HFFc6 (cell line): Measurements from ENCODE around the gene GRP. TPM values are rescaled to one million over a fixed set of nuclear protein-coding genes. Genes with fewer than 3 reads are reported as not detected.

ENCODE experiments used
- DNase-seq: peaks from one replicate; pipeline ENCODE4 v3.0.0-alpha.2; 2018
- H3K27ac Mint-ChIP-seq: 2 replicates; pipeline ENCODE4 v1.8.0; 2020; ENCODE audit warnings: mild to moderate bottlenecking, mixed read lengths
- H3K27me3 Mint-ChIP-seq: 2 replicates; pipeline ENCODE4 v1.8.0; 2021; ENCODE audit warnings: mild to moderate bottlenecking, moderate library complexity, mixed read lengths; ENCODE audit not compliant: insufficient read depth
- H3K36me3 Mint-ChIP-seq: 2 replicates; pipeline ENCODE4 v1.8.0; 2021; ENCODE audit warnings: low read depth, mixed read lengths
- H3K4me1 Mint-ChIP-seq: 2 replicates; pipeline ENCODE4 v1.8.0; 2020; ENCODE audit warnings: low read depth, mixed read lengths
- H3K4me3 Mint-ChIP-seq: 2 replicates; pipeline ENCODE4 v1.8.0; 2020; ENCODE audit warnings: mild to moderate bottlenecking, moderate library complexity, mixed read lengths
- H3K9me3 Mint-ChIP-seq: 2 replicates; pipeline ENCODE4 v1.8.0; 2020; ENCODE audit warnings: mild to moderate bottlenecking, mixed read lengths
- CTCF ChIP-seq: fragments of 200-600 bp; sonication (generic); IDR thresholded peaks from 2 replicates; pipeline ENCODE4 v1.5.0; 2021; ENCODE audit warnings: antibody characterized with exemption, mild to moderate bottlenecking
- total RNA-seq, 6 experiments: library from RNA; stranded (reverse); fragmentation: NEBNext Ultra II Directional; extraction: Animal tissue kit (Norgen Biotek cat#: 25700); gene quantifications; 2 replicates in 1 of 6; 3 replicates in 5 of 6; pipeline ENCODE4 v1.2.3, GENCODE V29; 2021

Gene GRP
- total RNA-seq, 6 experiments from 2014 or later = not detected

DNA sequence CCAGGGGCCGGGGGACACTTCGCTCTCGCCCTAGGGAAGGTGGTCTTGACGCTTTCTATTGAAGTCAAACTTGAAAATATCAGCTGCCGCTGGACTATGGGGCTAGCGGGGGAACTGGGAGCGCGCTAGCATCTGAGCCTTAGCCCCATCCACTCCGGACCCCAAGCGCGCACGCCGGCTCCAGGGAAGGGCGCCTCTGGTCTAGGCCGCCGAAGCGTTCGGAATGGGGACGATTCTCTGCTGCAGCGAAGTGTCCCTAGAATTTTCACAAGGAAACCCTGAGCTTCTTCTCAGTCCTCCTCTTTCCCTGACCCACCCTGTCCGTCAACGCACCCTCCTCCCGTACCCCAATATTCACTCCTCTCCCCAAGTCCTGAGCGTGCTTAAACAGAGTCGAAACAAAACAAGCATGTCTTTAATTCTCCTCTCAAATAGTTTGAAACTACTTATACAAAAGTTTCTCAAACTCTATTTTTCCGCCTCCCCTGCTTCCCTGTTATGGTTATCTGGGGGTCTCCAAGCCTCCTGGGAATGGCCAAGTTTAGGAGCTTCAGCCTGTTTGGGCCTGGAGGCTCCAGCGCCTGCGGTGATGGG, 48.3 kb downstream of the GRP start:
- Mint-ChIP-seq H3K36me3 (no peaks in the 10 kb centered on the region), H3K9me3 (no peaks in the 10 kb centered on the region; the same call in 1 of the 2 replicates), H3K4me3 (no peak overlapping the region), H3K27me3 (peaks cover 66% of the 10 kb centered on the region), H3K4me1 (peaks cover 14% of the 10 kb centered on the region), H3K27ac (no peak overlapping the region)
- DNase-seq = no peak
- no peak for TF ChIP-seq CTCF

GRCh38 chr18:59268721-59269562, 49.0 kb downstream of the GRP start:
- peaks cover 8% of the 10 kb centered on the region for H3K4me1 Mint-ChIP-seq
- H3K9me3 Mint-ChIP-seq = no peaks in the 10 kb centered on the region; the same call in 1 of the 2 replicates
- no peak for DNase-seq
- no peaks in the 10 kb centered on the region for H3K36me3 Mint-ChIP-seq
- no peak overlapping the region for H3K27ac Mint-ChIP-seq
- no peak for TF ChIP-seq CTCF
- no peak overlapping the region for H3K4me3 Mint-ChIP-seq
- peaks cover 66% of the 10 kb centered on the region for H3K27me3 Mint-ChIP-seq

DNA sequence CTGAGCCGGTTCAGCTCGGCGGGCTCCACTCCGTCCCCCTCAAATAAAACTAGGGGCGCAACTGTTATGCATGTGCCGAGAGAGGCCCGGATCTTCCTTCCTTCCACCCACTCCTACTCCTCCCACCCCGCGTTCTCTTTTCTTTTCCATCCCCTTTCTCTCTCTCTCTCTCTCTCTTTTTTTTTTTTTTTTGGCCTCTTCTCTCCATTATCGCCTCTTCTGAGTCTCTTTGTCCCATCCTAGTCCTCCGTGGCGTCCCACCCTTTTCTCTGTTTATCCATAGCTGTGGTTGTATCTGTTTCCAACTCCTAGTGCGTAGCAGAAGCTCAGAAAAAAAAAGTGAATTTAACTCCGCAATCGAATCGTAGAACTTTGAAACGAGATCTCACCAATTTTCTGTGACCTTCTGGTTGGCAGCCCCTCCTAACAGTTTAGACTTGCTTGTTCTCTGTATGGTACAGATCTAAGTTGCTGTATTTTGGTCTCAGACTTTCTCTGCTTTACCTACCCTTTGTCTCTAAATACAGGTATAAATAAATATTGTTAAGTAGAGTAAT, 49.7 kb downstream of the GRP start:
- Mint-ChIP-seq H3K9me3 (no peaks in the 10 kb centered on the region; the same call in 1 of the 2 replicates), H3K27me3 (peaks cover 70% of the 10 kb centered on the region), H3K4me1 (peaks cover 7% of the 10 kb centered on the region; the same call in 1 of the 2 replicates), H3K36me3 (no peaks in the 10 kb centered on the region), H3K27ac (no peak overlapping the region), H3K4me3 (no peak overlapping the region)
- no peak for DNase-seq
- no peak for TF ChIP-seq CTCF

- DNase-seq = no peak
- peaks cover 70% of the 10 kb centered on the region for H3K27me3 Mint-ChIP-seq
- H3K4me1 Mint-ChIP-seq = peaks cover 7% of the 10 kb centered on the region; the same call in 1 of the 2 replicates
- no peak overlapping the region for H3K4me3 Mint-ChIP-seq
- H3K9me3 Mint-ChIP-seq = no peaks in the 10 kb centered on the region; the same call in 1 of the 2 replicates
- no peaks in the 10 kb centered on the region for H3K36me3 Mint-ChIP-seq
- TF ChIP-seq CTCF = no peak
- no peak overlapping the region for H3K27ac Mint-ChIP-seq
Observed at GRCh38 chr18:59270689-59271257, 50.8 kb downstream of the GRP start.

DNA sequence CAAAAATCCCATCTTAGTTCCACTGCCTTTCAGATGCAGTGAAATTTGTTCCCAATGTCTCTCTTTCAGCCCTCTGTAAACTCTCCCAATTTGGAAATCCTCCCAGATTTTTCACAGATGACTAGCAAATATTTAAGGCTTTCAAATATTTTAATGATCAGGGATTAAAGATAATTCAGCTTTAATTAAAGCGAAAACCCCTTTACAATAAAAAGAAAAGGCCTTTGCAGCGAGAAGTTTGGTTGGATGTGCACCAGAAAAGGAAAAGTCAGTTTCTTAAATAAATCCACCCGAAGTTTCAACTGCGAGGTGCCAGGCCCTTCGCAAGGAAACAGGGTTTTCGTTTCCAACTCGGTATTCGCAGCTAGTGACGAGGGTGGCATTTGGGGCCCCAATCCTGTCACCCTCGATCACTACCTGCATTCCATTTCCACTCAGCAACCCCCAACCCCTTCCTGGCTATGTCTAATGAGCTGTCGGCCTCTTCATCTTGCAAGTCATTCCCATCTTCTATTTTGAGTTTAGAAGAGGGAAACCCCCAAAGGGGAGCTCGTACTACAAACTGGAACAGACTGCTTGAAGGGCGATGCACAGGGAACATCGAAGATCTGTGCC, 51.8 kb downstream of the GRP start:
- Mint-ChIP-seq H3K9me3 (no peaks in the 10 kb centered on the region; the same call in 1 of the 2 replicates), H3K4me1 (peaks cover 7% of the 10 kb centered on the region; the same call in 1 of the 2 replicates), H3K36me3 (no peaks in the 10 kb centered on the region), H3K4me3 (no peak overlapping the region; the same call in 1 of the 2 replicates), H3K27me3 (peaks cover 71% of the 10 kb centered on the region), H3K27ac (no peak overlapping the region)
- no peak for TF ChIP-seq CTCF
- no peak for DNase-seq
